Heart right ventricle (tissue), 16 donors: Measurements from ENCODE around the gene DSTYK. TPM values are rescaled to one million over a fixed set of nuclear protein-coding genes. Genes with fewer than 3 reads are reported as not detected.

Experiments used
- ATAC-seq, 8 donors: fragments of 200-7000 bp; cut with Tn5 transposase; one replicate each; pipeline ENCODE4 v1.9.1; 2020; ENCODE audit warnings: mild to moderate bottlenecking in 8 of 8, moderate library complexity in 8 of 8, moderate number of reproducible peaks in 1 of 8
- DNase-seq, 2 donors: peaks; one replicate each; pipeline ENCODE4 v3.0.0-alpha.2; 2020
- H3K27ac ChIP-seq, 10 donors: fragments of 200-600 bp; sonication (generic) in 2 of 10; one replicate each; pipeline versions ENCODE4 v1.5.0 to v1.8.0; 2020 to 2022; ENCODE audit warnings: mild to moderate bottlenecking in 3 of 10
- H3K27me3 ChIP-seq, 7 donors: fragments of 200-600 bp; one replicate each; pipeline ENCODE4 v1.8.0; 2021 to 2022; ENCODE audit warnings: mild to moderate bottlenecking in 2 of 7
- H3K36me3 ChIP-seq, 9 donors: fragments of 200-600 bp; sonication (generic) in 1 of 9; one replicate each; pipeline versions ENCODE4 v1.5.0 to v1.8.0; 2020 to 2022; ENCODE audit warnings: mild to moderate bottlenecking in 2 of 9
- H3K4me1 ChIP-seq, 9 donors: fragments of 200-600 bp; sonication (generic) in 1 of 9; one replicate each; pipeline versions ENCODE4 v1.5.0 to v1.8.0; 2020 to 2022; ENCODE audit warnings: mild to moderate bottlenecking in 4 of 9
- H3K4me3 ChIP-seq, 10 donors: fragments of 200-600 bp; sonication (generic) in 2 of 10; one replicate each; pipeline versions ENCODE4 v1.5.0 to v1.8.0; 2020 to 2022; ENCODE audit warnings: mild to moderate bottlenecking in 7 of 10, moderate library complexity in 2 of 10
- H3K9me3 ChIP-seq, 11 donors: fragments of 200-600 bp in 10 of 11; sonication (generic) in 2 of 11; one replicate each; pipeline versions ENCODE4 v1.5.0 to v1.8.0; 2013 to 2022; ENCODE audit warnings: mild to moderate bottlenecking in 2 of 11, control low read depth in 1 of 11, moderate library complexity in 1 of 11
- CTCF ChIP-seq, 9 donors: fragments of 200-600 bp; sonication (generic) in 2 of 9; IDR thresholded peaks; one replicate each; pipeline versions ENCODE4 v1.5.0 to v1.8.0; 2021 to 2022; ENCODE audit warnings: antibody characterized with exemption in 9 of 9, mild to moderate bottlenecking in 5 of 9, moderate library complexity in 1 of 9
- WGBS, 2 donors: extraction: QIAGEN DNeasy Blood & Tissue Kit; methylation state at CpG; one replicate each; pipeline ENCODE4 v1.1.7; 2013; ENCODE audit warnings: inconsistent platforms in 1 of 2; 5-methylcytosine and 5-hydroxymethylcytosine counted together
- intact Hi-C, 10 donors: fragments of 100-400 bp; cut with DNase I; formaldehyde crosslinking; loops; one replicate each; pipeline versions ENCODE4 v1.11.1 to v1.14.2; 2022
- polyA plus RNA-seq, 2 donors: library from polyadenylated mRNA; stranded (reverse); fragments of 200-250 nt; gene quantifications; one replicate each; pipeline ENCODE4 v1.2.3, GENCODE V29; 2013
- total RNA-seq, 10 donors: library from RNA; stranded (reverse); fragmentation: NEBNext Ultra II Directional in 3 of 10; extraction: Animal tissue kit (Norgen Biotek cat#: 25700) in 3 of 10; gene quantifications; one replicate each; pipeline versions ENCODE4 v1.2.1 to v1.2.4, GENCODE V29; 2021 to 2023
- donor health status: Arrhythmogenic right ventricular cardiomyopathy.
- donor health status: ischemic (EF 13 %, LVEDD 7.1; RV severe dilation, severe dysfunction).
- donor health status: healthy with polysubstance abuse.
- donor health status: DM: no; HTN: yes; CAD: no.
- donor health status: DM: no; HTN: no; CAD: no.
- donor health status: ischemic (EF 25% LVEDD 6.9; RV normal size, moderate dysfunction).
- donor health status: ischemic (EF 25% LVEDD 5.7; RV mildly dilated, moderate dysfunction).
- donor health status: healthy.
- donor health status: DM: yes; HTN: yes; CAD: no.
- donor health status: Ischemic cardiomyopathy.
- donor health status: ischemic (EF 35%, LVEDD 5.7; RV mildly dilated, moderate dysfunction).
- donor health status: nonischemic (EF 11% LVEDD 7.7; RV severe dilation, severe dysfunction).
- donor health status: DM: yes; HTN: yes; CAD: no.
- donor health status: PGD.
- donor health status: ischemic (EF 29% LVEDD 5.4; RV normal size, mild dysfunction).
- donor health status: nonischemic (EF 23%, LVEDD 6.1; RV moderate dilation, normal function).

Gene DSTYK
- total and polyA plus RNA-seq, 12 donors = 2.6 to 9.5 (median 7.6) TPM

- peak; percentile 93 to 94 for DNase-seq
- Histone ChIP-seq H3K27me3 (peaks cover 0 to 36% (median 0%) of the 10 kb centered on the region in 7 donors), H3K4me3 (peak within 1 kb of the TSS; percentile 35 to 85 (median 62)), H3K27ac (peak within 1 kb of the TSS in 2 of 10 donors; percentile 10 to 19), H3K4me1 (peaks cover 0 to 30% (median 23%) of the 10 kb centered on the region in 9 donors), H3K36me3 (no peaks in the 10 kb centered on the region), H3K9me3 (no peaks in the 10 kb centered on the region)
- TF ChIP-seq CTCF (IDR thresholded peaks at IDR 0.05) = no peak
- 0 to 1% methylated on average over 44 of the region's 44 CpGs for WGBS, 2 donors
- ATAC-seq = peak; percentile 95 to 98 (median 97)
- intact Hi-C loops = loop anchor here in 2 of 10 donors (2.0 to 10.0 kb wide), 3 partner anchors 29 to 103 kb away; partner anchors contain the start of gene RBBP5 (in 1 of the 2)
Measured at GRCh38 chr1:205227584-205228013, 16.1 kb upstream of the DSTYK start, which contains the start of gene TMCC2. Gene TMCC2, plus strand, starts transcription at chr1:205227946. Its CDS starts 619 bp downstream, at chr1:205228565.

GRCh38 chr1:205226868-205227583 is 15.5 kb upstream of the DSTYK start:
- 12 to 16% methylated on average over 8 of the region's 8 CpGs for WGBS, 2 donors
- ATAC-seq (peak in 1 of 8 donors; percentile 20), DNase-seq (no peak)
- Histone ChIP-seq H3K4me1 (peaks cover 0 to 30% (median 23%) of the 10 kb centered on the region in 9 donors), H3K4me3 (peak overlapping the region; percentile 14 to 85 (median 62)), H3K36me3 (no peaks in the 10 kb centered on the region), H3K27me3 (peaks cover 0 to 36% (median 0%) of the 10 kb centered on the region in 7 donors), H3K9me3 (no peaks in the 10 kb centered on the region), H3K27ac (peak overlapping the region in 2 of 10 donors; percentile 10 to 19)
- no peak for TF ChIP-seq CTCF (IDR thresholded peaks at IDR 0.05)
- intact Hi-C loops = loop anchor here in 1 of 10 donors (5.0 to 10.0 kb wide), 2 partner anchors 50 to 102 kb away; partner anchors contain the start of gene RBBP5

- WGBS, 2 donors = 68 to 69% methylated on average over 11 of the region's 11 CpGs
- Histone ChIP-seq H3K4me3 (no peak overlapping the region), H3K9me3 (no peaks in the 10 kb centered on the region), H3K36me3 (no peaks in the 10 kb centered on the region), H3K27ac (no peak overlapping the region), H3K4me1 (peaks cover 0 to 30% (median 23%) of the 10 kb centered on the region in 9 donors), H3K27me3 (peaks cover 0 to 36% (median 0%) of the 10 kb centered on the region in 7 donors)
- intact Hi-C loops = loop anchor here in 1 of 10 donors (5.0 to 10.0 kb wide), 2 partner anchors 49 to 101 kb away; partner anchors contain the start of gene RBBP5
- DNase-seq (no peak), ATAC-seq (no peak)
- no peak for TF ChIP-seq CTCF (IDR thresholded peaks at IDR 0.05)
Measured at GRCh38 chr1:205225901-205226765, 14.6 kb upstream of the DSTYK start.

GRCh38 chr1:205224736-205225135 is 13.2 kb upstream of the DSTYK start:
- no peak for TF ChIP-seq CTCF (IDR thresholded peaks at IDR 0.05)
- H3K4me3 ChIP-seq = no peak overlapping the region
- no peaks in the 10 kb centered on the region for H3K36me3 ChIP-seq
- no peaks in the 10 kb centered on the region for H3K9me3 ChIP-seq
- H3K27me3 ChIP-seq = peaks cover 0 to 36% (median 0%) of the 10 kb centered on the region in 7 donors
- peaks cover 0 to 25% (median 16%) of the 10 kb centered on the region in 9 donors for H3K4me1 ChIP-seq
- DNase-seq = no peak
- intact Hi-C loops = loop anchor here in 1 of 10 donors (5.0 to 10.0 kb wide), 2 partner anchors 47 to 100 kb away; partner anchors contain the start of gene RBBP5
- no peak for ATAC-seq
- no peak overlapping the region for H3K27ac ChIP-seq
